ENCODE results near the gene EAF1.
"Not testable (repeated sequence)": the region's sequence is repeated elsewhere in the genome, so short reads cannot be mapped to it uniquely, and the experiment has no call there.

The EAF1 gene

DNA sequence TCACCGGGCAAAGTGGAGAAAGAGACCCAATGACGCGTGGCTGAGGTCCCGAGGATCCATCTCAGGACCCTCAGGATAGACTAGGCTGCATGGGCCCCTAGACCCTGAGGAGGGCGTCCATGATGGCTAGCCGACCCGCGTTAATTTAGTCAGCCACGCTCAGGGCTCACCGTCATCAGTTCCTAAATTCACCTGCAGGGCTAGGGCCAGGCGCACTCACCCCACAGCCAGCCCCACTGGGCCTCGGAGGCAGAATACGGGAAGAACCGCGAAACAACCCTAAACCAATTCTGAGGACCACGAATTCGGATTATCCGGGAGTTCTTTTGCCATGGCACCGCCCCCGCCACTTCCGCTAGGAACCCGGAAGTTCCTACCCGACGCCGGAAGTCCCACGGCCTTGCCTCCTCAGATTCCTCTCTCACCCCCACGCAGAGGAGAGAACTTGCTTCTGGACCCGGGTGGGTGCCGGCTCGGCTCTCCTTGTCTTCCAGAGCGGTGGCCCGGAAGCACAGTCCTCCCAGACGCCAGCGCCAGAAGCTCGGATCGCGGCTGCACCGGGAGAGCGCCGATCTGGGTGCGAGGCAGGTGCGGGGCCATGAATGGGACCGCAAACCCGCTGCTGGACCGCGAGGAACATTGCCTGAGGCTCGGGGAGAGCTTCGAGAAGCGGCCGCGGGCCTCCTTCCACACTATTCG lies at the start of gene EAF1, which contains the start of gene METTL6:
TSS of gene EAF1 (plus strand) at position 417 of the 699 bp plus-strand sequence. CDS start at position 599, 182 bp downstream.
TSS of gene METTL6 (minus strand) at position 363 of the 699 bp plus-strand sequence. CDS start 1,033 bp downstream, outside the sequence.
- DNase-seq (ENCODE audit: low read depth in 2 of 2) = peak; percentile 76 to 88

DNA sequence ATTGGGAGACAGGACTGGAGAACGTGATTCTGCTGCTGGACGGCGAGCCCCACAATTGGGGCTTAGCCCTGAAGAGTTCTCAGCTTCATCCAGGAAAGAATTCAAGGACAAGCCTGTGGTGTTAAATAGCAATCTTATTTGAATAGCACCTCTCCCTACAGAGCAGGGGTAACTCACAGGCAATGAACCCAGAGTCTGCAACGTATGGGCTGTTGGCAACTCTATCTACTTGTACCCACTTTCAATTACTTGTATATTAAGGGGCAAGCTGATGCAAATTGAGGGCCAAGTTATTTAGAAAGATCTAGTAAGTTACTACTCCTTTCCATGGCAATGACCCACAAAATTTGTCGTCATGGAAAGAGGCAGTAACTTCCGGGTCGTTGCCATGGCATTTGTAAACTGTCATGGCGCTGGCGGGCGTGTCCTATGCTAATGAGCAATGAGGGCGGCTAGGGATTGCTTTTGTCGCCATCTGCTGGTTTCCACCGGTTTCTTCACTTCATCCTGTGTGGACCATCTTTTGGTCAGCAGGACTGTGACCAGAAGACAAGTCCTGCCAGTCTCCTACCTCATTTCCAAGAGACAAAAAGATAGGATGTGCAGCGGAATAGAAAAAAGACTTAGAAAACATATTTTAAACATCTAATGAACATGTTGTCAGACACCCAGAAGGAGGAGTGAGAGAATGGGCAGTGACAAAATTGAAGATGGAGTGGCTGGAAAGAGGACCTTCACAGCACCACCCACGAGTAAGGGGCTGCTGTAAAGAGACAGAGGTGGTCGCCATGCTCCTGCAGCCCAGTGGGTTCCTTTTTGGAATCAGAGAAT lies 49.2 kb upstream of the EAF1 start:
- peak; percentile 89 to 91 for DNase-seq (ENCODE audit: low read depth in 2 of 2)

DNA sequence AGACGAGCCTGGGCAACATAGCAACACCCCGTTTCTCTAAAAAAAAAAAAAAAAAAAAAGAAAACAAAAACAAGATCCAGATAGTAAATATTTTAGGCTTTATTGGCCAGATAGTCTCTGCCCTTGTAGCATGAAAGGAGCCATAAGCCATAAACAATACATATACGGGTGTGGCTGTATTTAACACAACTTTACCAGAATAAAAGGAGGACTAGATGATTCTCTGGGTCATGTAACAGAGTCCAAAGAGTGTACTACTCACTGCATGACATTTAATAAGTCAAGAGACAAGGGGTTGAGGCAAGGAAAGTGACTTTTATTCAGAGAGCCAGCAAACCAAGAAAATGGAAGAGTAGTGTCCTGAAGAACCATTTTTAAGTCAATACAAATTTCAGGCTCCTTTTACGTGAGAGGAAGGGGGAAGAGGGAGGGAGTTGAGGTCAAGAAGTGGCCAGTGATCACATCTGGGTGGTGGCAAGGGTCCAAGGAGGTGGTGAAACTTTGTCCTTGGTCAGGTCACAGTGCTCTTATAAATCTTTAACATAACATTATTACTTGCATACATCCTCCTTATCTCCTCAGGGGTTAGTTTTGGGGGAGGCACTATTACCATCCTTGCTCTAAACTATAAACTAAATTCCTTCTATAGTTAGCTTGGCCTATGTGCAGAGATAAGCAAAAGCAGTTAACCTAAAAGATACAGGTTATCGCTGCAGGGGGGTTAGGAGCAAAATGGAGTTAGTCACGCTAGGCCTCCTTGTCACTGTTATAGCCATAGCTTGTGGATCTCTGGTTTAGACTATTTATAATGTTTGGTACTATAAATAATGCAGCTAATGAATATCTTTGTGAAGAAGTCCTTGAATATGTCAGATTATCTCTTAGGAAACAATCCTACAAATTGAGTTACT lies 46.2 kb upstream of the EAF1 start:
- no peak for DNase-seq (ENCODE audit: low read depth in 2 of 2)

DNA sequence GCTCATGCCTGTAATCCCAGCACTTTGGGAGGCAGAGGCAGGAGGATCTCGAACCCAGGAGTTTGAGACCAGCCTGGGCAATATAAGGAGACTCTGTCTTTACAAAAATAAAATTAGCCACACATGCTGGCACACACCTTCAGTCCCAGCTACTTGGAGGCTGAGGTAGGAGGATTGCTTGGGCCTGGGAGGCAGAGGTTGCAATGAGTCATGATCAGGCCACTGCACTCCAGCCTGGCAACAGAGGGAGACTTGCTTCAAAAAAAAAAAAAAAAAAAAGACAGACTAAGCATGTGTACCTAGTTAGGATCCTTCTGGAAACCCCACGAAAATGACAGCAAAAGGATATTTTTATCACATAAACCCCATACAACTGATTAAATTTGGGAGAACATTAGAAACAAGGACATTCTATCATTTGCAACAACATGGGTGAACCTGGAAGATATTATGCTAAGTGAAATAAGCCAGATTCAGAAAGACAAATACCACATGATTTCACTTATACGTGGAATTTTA lies 44.9 kb upstream of the EAF1 start:
- no peak for DNase-seq (ENCODE audit: low read depth in 2 of 2)

- DNase-seq (ENCODE audit: low read depth in 2 of 2) = no peak
These were observed 42.7 kb upstream of the EAF1 start for GRCh38 chr3:15384510-15385237.

DNA sequence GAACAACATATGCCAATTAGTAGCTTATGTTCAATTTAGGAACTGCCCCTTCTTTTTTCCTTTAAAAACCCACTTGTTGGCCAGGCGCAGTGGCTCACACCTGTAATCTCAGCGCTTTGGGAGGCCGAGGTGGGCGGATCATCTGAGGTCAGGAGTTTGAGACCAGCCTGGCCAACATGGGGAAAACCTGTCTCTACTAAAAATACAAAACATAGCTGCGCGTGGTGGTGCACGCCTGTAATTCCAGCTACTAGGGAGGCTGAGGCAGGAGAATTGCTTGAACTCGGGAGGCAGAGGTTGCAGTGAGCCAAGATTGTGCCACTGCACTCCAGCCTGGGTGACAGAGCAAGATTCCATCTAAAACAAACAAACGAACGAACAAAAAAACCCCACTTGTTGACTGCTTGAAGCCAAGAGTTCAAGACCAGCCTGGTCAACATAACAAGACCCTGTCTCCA lies 42.1 kb upstream of the EAF1 start:
- DNase-seq (ENCODE audit: low read depth in 2 of 2) = not testable (repeated sequence)

DNA sequence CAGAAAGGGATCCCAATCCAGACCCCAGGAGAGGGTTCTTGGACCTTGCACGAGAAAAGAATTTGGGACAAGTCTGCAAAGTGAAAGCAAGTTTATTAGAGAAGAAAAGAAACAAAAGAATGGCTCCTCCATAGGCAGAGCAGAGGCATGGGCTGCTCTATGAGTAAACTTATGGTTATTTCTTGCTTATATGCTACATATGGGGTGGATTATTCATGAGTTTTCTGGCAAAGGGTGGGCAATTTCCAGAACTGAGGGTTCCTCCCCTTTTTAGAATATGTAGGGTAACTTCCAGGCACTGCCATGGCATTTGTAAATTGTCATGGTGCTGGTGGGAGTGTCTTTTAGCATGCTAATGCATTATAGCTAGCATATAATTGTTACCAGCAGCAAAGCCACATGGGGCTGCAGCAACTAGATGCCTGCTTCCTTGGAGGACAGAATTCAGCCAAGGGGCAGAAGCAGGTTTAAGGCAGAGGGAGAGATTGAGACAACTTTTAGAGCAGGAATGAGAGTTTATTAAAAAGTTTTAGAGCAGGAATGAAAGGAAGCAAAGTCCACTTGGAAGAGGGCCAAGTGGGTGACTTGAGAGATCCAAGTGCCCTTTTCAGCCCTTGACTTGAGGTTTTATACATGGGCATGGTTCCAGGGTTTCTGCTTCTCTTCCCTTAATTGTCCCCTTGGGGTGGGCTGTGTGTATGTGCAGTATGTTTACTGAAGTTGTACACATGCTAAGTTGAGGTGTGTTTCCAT lies 41.3 kb upstream of the EAF1 start:
- no peak for DNase-seq (ENCODE audit: low read depth in 2 of 2)

DNA sequence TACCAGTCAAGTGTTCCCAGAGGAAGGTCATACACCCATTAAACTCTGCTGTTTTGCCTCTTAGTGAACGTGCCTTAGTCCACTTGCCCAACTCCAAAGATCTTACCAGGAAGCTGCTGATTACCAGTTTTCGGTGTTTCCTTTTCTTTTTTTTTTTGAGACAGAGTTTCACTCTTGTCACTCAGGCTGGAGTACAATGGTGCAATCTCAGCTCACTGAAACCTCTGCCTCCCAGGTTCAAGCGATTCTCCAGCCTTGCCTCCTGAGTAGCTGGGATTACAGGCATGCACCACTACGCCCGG lies 40.8 kb upstream of the EAF1 start:
- DNase-seq (ENCODE audit: low read depth in 2 of 2) = not testable (repeated sequence)

- DNase-seq (ENCODE audit: low read depth in 2 of 2) = no peak
These were observed 40.2 kb upstream of the EAF1 start for GRCh38 chr3:15387171-15387581.

- no peak for DNase-seq (ENCODE audit: low read depth in 2 of 2)
These were observed 39.7 kb upstream of the EAF1 start for GRCh38 chr3:15387735-15388134.

DNA sequence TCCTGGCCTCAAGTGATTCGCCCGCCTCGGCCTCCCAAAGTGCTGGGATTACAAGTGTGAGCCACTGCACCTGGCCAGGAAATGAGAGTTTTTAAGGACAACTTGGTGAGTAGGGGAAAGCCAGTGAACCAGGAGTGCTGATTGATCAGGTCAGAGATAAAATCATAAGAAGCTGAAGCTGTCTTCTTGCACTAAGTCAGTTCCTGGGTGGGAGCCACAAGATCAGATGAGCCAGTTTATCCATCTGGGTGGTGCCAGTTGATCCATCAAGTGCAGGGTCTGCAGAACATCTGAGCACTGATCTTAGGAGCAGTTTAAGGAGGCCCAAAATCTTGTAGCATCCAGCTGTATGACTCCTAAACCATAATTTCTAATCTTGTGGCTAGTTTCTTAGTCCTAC lies 39.1 kb upstream of the EAF1 start:
- DNase-seq (ENCODE audit: low read depth in 2 of 2) = not testable (repeated sequence)

DNA sequence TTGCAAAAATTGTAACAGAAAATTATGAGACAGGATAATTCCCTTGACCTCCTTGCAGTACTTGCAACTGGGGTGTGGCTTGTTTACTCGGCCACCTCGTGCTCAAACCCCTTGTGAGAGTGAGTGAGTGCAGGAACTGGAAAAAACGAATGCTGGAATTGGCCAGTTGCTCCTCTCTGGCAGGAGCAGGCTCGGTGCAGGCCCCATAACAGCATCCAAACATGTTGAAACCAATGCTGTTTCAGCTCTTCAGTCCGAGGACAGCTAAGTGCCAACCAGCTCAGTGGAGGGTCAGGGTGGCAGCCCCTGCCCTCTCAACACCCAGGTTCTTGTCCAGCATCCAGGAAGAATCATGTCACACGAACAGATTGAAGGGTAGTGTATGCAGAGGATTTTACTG lies 36.9 kb upstream of the EAF1 start:
- no peak for DNase-seq (ENCODE audit: low read depth in 2 of 2)

DNA sequence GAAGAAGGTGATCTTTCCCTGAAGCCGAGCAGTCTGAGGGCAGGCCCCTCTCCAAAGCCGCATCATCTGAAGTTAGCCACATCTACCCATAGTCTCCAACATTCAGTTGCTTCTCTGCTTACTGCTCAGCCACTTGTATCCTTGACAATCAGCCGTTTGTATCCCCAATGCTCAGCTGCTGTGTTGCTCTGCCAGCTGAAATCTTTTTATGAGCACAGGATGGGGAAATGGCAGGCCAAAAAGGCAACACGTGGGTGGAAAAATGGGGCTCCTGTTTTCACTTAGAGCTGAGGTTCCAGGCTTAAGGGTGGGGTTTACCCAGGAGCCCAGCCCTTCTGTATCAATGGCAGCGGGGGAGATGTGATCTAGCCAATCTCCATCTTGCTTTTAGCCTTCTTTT lies 36.4 kb upstream of the EAF1 start:
- no peak for DNase-seq (ENCODE audit: low read depth in 2 of 2)

DNA sequence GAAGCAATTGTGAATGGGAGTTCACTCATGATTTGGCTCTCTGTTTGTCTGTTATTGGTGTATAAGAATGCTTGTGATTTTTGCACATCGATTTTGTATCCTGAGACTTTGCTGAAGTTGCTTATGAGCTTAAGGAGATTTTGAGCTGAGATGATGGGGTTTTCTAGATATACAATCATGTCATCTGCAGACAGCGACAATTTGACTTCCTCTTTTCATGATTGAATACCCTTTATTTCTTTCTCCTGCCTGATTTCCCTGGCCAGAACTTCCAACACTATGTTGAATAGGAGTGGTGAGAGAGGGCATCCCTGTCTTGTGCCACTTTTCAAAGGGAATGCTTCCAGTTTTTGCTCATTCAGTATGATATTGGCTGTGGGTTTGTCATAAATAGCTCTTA lies 34.1 kb upstream of the EAF1 start:
- not testable (repeated sequence) for DNase-seq (ENCODE audit: low read depth in 2 of 2)

GRCh38 chr3:15398731-15399133 lies 28.7 kb upstream of the EAF1 start:
- DNase-seq (ENCODE audit: low read depth in 2 of 2) = not testable (repeated sequence)

- no peak for DNase-seq (ENCODE audit: low read depth in 2 of 2)
These were observed 27.4 kb upstream of the EAF1 start for GRCh38 chr3:15399970-15400369.

GRCh38 chr3:15401936-15402335 lies 25.5 kb upstream of the EAF1 start:
- no peak for DNase-seq (ENCODE audit: low read depth in 2 of 2)

DNA sequence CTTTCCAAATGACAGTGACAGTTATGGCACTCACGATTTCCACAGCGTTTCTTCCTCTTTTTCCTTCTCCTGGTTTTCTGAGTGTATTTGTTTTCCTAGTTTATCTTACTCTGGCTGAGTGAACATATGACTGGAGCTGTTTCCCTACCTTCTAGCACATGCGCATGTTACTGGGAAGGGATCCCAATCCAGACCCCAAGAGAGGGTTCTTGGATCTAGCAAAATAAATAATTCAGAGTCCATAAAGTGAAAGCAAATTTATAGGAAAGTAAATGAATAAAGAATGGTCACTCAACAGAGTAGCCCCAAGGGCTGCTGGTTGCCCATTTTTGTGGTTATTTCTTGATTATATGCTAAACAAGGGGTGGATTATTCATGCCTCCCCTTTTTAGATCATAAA lies 23.9 kb upstream of the EAF1 start:
- no peak for DNase-seq (ENCODE audit: low read depth in 2 of 2)

GRCh38 chr3:15403965-15404364 lies 23.4 kb upstream of the EAF1 start:
- no peak for DNase-seq (ENCODE audit: low read depth in 2 of 2)

DNA sequence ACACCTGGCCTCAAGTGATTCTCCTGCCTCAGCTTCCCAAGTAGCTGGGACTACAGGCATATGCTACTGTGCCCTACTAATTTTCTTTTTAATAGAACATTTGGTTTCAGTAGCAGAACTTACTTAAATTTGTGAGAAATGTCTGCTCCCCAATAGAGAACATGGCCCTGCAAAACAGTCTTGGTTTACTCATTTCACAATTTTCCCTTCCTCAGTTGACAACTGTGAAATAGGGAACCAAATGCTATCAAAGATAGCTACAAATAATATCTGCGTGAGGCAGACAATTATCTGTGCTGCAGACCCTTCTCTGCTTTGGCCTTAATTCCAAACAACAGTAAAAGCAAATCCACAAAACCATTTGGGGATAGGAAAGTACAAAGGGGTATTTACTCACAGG lies 22.6 kb upstream of the EAF1 start:
- DNase-seq (ENCODE audit: low read depth in 2 of 2) = no peak

All from stimulated activated CD4-positive, alpha-beta T cell treated with anti-CD3 and anti-CD28 coated beads, Interleukin-12 subunit alpha, Interleukin-12 subunit beta, amount 100 ng/mL, for 24 hours (primary cell).